Activated CD4-positive, alpha-beta T cell treated with anti-CD3 and anti-CD28 coated beads for 36 hours (primary cell): ENCODE results near the gene NBEA. TPM values are rescaled to one million over a fixed set of nuclear protein-coding genes. Genes with fewer than 3 reads are reported as not detected.
A peak's percentile ranks its signal among the peaks of the same experiment; 100 is the strongest.

Experiments used
- ATAC-seq: fragments of 200-7000 bp; cut with Tn5 transposase; one replicate; pipeline ENCODE4 v1.10.0; 2021; ENCODE audit warnings: mild to moderate bottlenecking, moderate library complexity
- CTCF ChIA-PET: fragments of 350-600 bp; sonication (Branson Sonifier 250); formaldehyde crosslinking; loops from one replicate; lab custom pipeline; 2021; ENCODE audit warnings: antibody characterized with exemption; lab: Charles Lee
- POLR2A ChIA-PET: fragments of 350-600 bp; sonication (Branson Sonifier 250); formaldehyde crosslinking; loops from one replicate; lab custom pipeline; 2021; ENCODE audit warnings: antibody characterized with exemption, inconsistent platforms; lab: Charles Lee
- DNase-seq: peaks from one replicate; pipeline ENCODE4 v3.0.0-alpha.2; 2020
- H3K27ac Mint-ChIP-seq: one replicate; pipeline ENCODE4 v1.8.0; 2021; ENCODE audit warnings: mixed read lengths
- H3K27me3 Mint-ChIP-seq: one replicate; pipeline ENCODE4 v1.8.0; 2021; ENCODE audit warnings: mixed read lengths
- H3K36me3 Mint-ChIP-seq: one replicate; pipeline ENCODE4 v1.8.0; 2021; ENCODE audit warnings: low read depth, mixed read lengths
- H3K4me1 Mint-ChIP-seq: one replicate; pipeline ENCODE4 v1.8.0; 2021; ENCODE audit warnings: mixed read lengths
- H3K4me3 Mint-ChIP-seq: one replicate; pipeline ENCODE4 v1.8.0; 2021; ENCODE audit warnings: mild to moderate bottlenecking, moderate library complexity, mixed read lengths
- H3K9me3 Mint-ChIP-seq: one replicate; pipeline ENCODE4 v1.8.0; 2021; ENCODE audit warnings: low read depth, mixed read lengths
- intact Hi-C, 2 experiments: fragments of 100-400 bp; cut with DNase I in 1 of 2; cut with micrococcal nuclease in 1 of 2; formaldehyde crosslinking; loops; one replicate each; pipeline versions ENCODE4 v1.14.2 to v1.15.1; 2022 to 2024; cut with DNase I, micrococcal nuclease
- total RNA-seq, 2 experiments: library from RNA; stranded (reverse); gene quantifications; one replicate each; pipeline ENCODE4 v1.2.3, GENCODE V29; 2021

NBEA gene
- total RNA-seq, 2 experiments from 2014 or later, result 0.39 to 0.44 TPM

- H3K27ac Mint-ChIP-seq, result no peak overlapping the region
- H3K9me3 Mint-ChIP-seq, result no peaks in the 10 kb centered on the region
- POLR2A ChIA-PET, result no interaction called here
- H3K27me3 Mint-ChIP-seq, result peaks cover 56% of the 10 kb centered on the region
- no peak overlapping the region for H3K4me3 Mint-ChIP-seq
- intact Hi-C loops, result loop anchor here in 1 of 2 experiments (5.0 kb wide), 1 partner anchor 954 kb away; the partner anchor contains the start of gene CCNA1
- peaks cover 24% of the 10 kb centered on the region for H3K4me1 Mint-ChIP-seq
- no peaks in the 10 kb centered on the region for H3K36me3 Mint-ChIP-seq
- no peak for ATAC-seq
- CTCF ChIA-PET, result interaction anchor here (0.6 to 1.0 kb wide), 3 partner anchors 20 to 355 kb away, joined by 3 to 4 read pairs (median 3); no protein-coding TSS in a partner anchor
- DNase-seq, result peak; percentile 10
Observed at GRCh38 chr13:35478271-35479037, 536.4 kb downstream of the NBEA start.

GRCh38 chr13:35479038-35479492 is 537.0 kb downstream of the NBEA start:
- H3K9me3 Mint-ChIP-seq, result no peaks in the 10 kb centered on the region
- ChIA-PET CTCF (interaction anchor here (0.6 to 1.0 kb wide), 2 partner anchors 48 to 355 kb away, joined by 3 read pairs; no protein-coding TSS in a partner anchor), POLR2A (no interaction called here)
- no peak for ATAC-seq
- no peak for DNase-seq
- H3K4me3 Mint-ChIP-seq, result no peak overlapping the region
- no peak overlapping the region for H3K27ac Mint-ChIP-seq
- peaks cover 52% of the 10 kb centered on the region for H3K27me3 Mint-ChIP-seq
- H3K4me1 Mint-ChIP-seq, result peaks cover 24% of the 10 kb centered on the region
- no peaks in the 10 kb centered on the region for H3K36me3 Mint-ChIP-seq
- intact Hi-C loops, result loop anchor here in 1 of 2 experiments (5.0 kb wide), 1 partner anchor 953 kb away; the partner anchor contains the start of gene CCNA1

- peaks cover 47% of the 10 kb centered on the region for H3K27me3 Mint-ChIP-seq
- peaks cover 24% of the 10 kb centered on the region for H3K4me1 Mint-ChIP-seq
- POLR2A ChIA-PET, result no interaction called here
- DNase-seq, result no peak
- CTCF ChIA-PET, result interaction anchor here (0.7 to 1.0 kb wide), 2 partner anchors 47 to 109 kb away, joined by 3 read pairs; no protein-coding TSS in a partner anchor
- no peak overlapping the region for H3K4me3 Mint-ChIP-seq
- H3K27ac Mint-ChIP-seq, result no peak overlapping the region
- intact Hi-C loops, result loop anchor here in 1 of 2 experiments (5.0 kb wide), 1 partner anchor 953 kb away; the partner anchor contains the start of gene CCNA1
- no peak for ATAC-seq
- no peaks in the 10 kb centered on the region for H3K36me3 Mint-ChIP-seq
- no peaks in the 10 kb centered on the region for H3K9me3 Mint-ChIP-seq
Observed at GRCh38 chr13:35479706-35480105, 537.6 kb downstream of the NBEA start.

- Mint-ChIP-seq H3K4me3 (no peak overlapping the region), H3K36me3 (no peaks in the 10 kb centered on the region), H3K9me3 (no peaks in the 10 kb centered on the region), H3K27ac (no peak overlapping the region), H3K4me1 (peaks cover 23% of the 10 kb centered on the region), H3K27me3 (peaks cover 41% of the 10 kb centered on the region)
- ATAC-seq (no peak), DNase-seq (no peak)
- intact Hi-C loops, result no loop called here
- ChIA-PET POLR2A (no interaction called here), CTCF (interaction anchor here (0.7 kb wide), 1 partner anchor 110 kb away, joined by 3 read pairs; no protein-coding TSS in a partner anchor)
Observed at GRCh38 chr13:35480346-35480745, 538.3 kb downstream of the NBEA start.

GRCh38 chr13:35481777-35482176 is 539.7 kb downstream of the NBEA start:
- no peaks in the 10 kb centered on the region for H3K36me3 Mint-ChIP-seq
- H3K4me3 Mint-ChIP-seq, result no peak overlapping the region
- intact Hi-C loops, result no loop called here
- no peaks in the 10 kb centered on the region for H3K9me3 Mint-ChIP-seq
- ATAC-seq, result no peak
- H3K27ac Mint-ChIP-seq, result no peak overlapping the region
- CTCF ChIA-PET, result no interaction called here
- H3K27me3 Mint-ChIP-seq, result peaks cover 27% of the 10 kb centered on the region
- DNase-seq, result no peak
- POLR2A ChIA-PET, result no interaction called here
- peaks cover 9% of the 10 kb centered on the region for H3K4me1 Mint-ChIP-seq

- H3K27ac Mint-ChIP-seq, result no peak overlapping the region
- H3K9me3 Mint-ChIP-seq, result no peaks in the 10 kb centered on the region
- peaks cover 6% of the 10 kb centered on the region for H3K4me1 Mint-ChIP-seq
- DNase-seq (no peak), ATAC-seq (no peak)
- POLR2A ChIA-PET, result no interaction called here
- H3K27me3 Mint-ChIP-seq, result peaks cover 21% of the 10 kb centered on the region
- CTCF ChIA-PET, result no interaction called here
- H3K36me3 Mint-ChIP-seq, result no peaks in the 10 kb centered on the region
- no peak overlapping the region for H3K4me3 Mint-ChIP-seq
- intact Hi-C loops, result no loop called here
Observed at GRCh38 chr13:35482527-35482926, 540.5 kb downstream of the NBEA start.

- Mint-ChIP-seq H3K27me3 (peaks cover 11% of the 10 kb centered on the region), H3K36me3 (no peaks in the 10 kb centered on the region), H3K4me3 (no peak overlapping the region), H3K4me1 (no peaks in the 10 kb centered on the region), H3K9me3 (no peaks in the 10 kb centered on the region), H3K27ac (no peak overlapping the region)
- intact Hi-C loops, result no loop called here
- ChIA-PET POLR2A (interaction anchor here (0.6 kb wide), 1 partner anchor 1902 kb away, joined by 3 read pairs; no protein-coding TSS in a partner anchor), CTCF (no interaction called here)
- ATAC-seq (no peak), DNase-seq (no peak)
Observed at GRCh38 chr13:35483761-35484160, 541.7 kb downstream of the NBEA start.

- intact Hi-C loops, result no loop called here
- ChIA-PET POLR2A (no interaction called here), CTCF (no interaction called here)
- DNase-seq (no peak), ATAC-seq (no peak)
- Mint-ChIP-seq H3K27me3 (peaks cover 4% of the 10 kb centered on the region), H3K27ac (no peak overlapping the region), H3K4me1 (no peaks in the 10 kb centered on the region), H3K36me3 (no peaks in the 10 kb centered on the region), H3K4me3 (no peak overlapping the region), H3K9me3 (no peaks in the 10 kb centered on the region)
Observed at GRCh38 chr13:35484384-35484783, 542.3 kb downstream of the NBEA start.

GRCh38 chr13:35485424-35485823 is 543.4 kb downstream of the NBEA start:
- Mint-ChIP-seq H3K27me3 (peaks cover 2% of the 10 kb centered on the region), H3K4me3 (no peak overlapping the region), H3K9me3 (no peaks in the 10 kb centered on the region), H3K27ac (no peak overlapping the region), H3K4me1 (no peaks in the 10 kb centered on the region), H3K36me3 (no peaks in the 10 kb centered on the region)
- ATAC-seq (no peak), DNase-seq (no peak)
- CTCF ChIA-PET, result no interaction called here
- POLR2A ChIA-PET, result no interaction called here
- intact Hi-C loops, result no loop called here

GRCh38 chr13:35489050-35489449 is 547.0 kb downstream of the NBEA start:
- no peak overlapping the region for H3K4me3 Mint-ChIP-seq
- POLR2A ChIA-PET, result no interaction called here
- H3K27ac Mint-ChIP-seq, result no peak overlapping the region
- CTCF ChIA-PET, result interaction anchor here (0.8 kb wide), 1 partner anchor 256 kb away, joined by 4 read pairs; no protein-coding TSS in a partner anchor
- peaks cover 2% of the 10 kb centered on the region for H3K27me3 Mint-ChIP-seq
- DNase-seq, result no peak
- intact Hi-C loops, result no loop called here
- no peaks in the 10 kb centered on the region for H3K4me1 Mint-ChIP-seq
- ATAC-seq, result no peak
- peaks cover 8% of the 10 kb centered on the region for H3K9me3 Mint-ChIP-seq
- no peaks in the 10 kb centered on the region for H3K36me3 Mint-ChIP-seq

- ChIA-PET POLR2A (no interaction called here), CTCF (no interaction called here)
- no peak overlapping the region for H3K27ac Mint-ChIP-seq
- no peaks in the 10 kb centered on the region for H3K4me1 Mint-ChIP-seq
- ATAC-seq (no peak), DNase-seq (no peak)
- peaks cover 9% of the 10 kb centered on the region for H3K9me3 Mint-ChIP-seq
- intact Hi-C loops, result no loop called here
- H3K4me3 Mint-ChIP-seq, result no peak overlapping the region
- H3K36me3 Mint-ChIP-seq, result no peaks in the 10 kb centered on the region
- H3K27me3 Mint-ChIP-seq, result no peaks in the 10 kb centered on the region
Observed at GRCh38 chr13:35496006-35496405, 553.9 kb downstream of the NBEA start.
